ENCODE results near the gene AGBL1.

GRCh38 chr15:86706813-86707212, 627.1 kb downstream of the AGBL1 start:
- TF ChIP-seq CTCF (optimal IDR thresholded peaks at IDR 0.05 in 1 of 3, IDR thresholded peaks at IDR 0.05 in 1 of 3, conservative IDR thresholded peaks at IDR 0.05 in 1 of 3; ENCODE audit: extremely low read depth in 1 of 3, insufficient read depth in 2 of 3, low read length in 3 of 3) (no peak), EZH2 (IDR thresholded peaks at IDR 0.05; ENCODE audit: low read length) (no peak)
